ENCODE measurements around the gene NPHP1.

DNA sequence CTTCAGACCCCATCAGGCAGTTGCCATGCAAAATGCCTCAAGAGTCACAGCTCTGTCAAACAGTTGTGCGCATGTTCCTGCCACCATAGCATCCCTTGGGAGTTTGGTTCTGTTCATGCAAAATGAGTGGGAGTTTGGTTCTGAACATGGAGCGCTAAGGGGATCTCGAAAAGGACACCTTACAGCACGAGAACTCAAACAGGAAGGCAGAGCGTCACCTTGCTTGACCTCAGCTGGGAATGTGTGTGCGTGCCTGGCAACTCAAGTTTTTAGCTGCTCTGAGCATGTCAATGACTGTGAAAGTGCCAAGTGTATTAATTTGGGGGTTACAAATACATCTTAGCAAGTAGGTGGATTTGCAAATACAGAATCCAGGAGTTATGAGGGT is 105.8 kb downstream of the NPHP1 start:
- TF ChIP-seq POLR2A (IDR thresholded peaks at IDR 0.05; ENCODE audit: low read length) (no peak), GATA1 (IDR thresholded peaks at IDR 0.05; ENCODE audit: low read depth, low read length) (no peak)

All from erythroblast (primary cell).